DND-41 (cell line): ENCODE data around the gene THRA.

ENCODE experiments used
- CTCF ChIP-seq: IDR thresholded peaks from 2 replicates; pipeline ENCODE4 v1.5.1; 2012; ENCODE audit warnings: borderline replicate concordance, low read length, moderate library complexity, mild to moderate bottlenecking; ENCODE audit not compliant: poor library complexity, severe bottlenecking; ENCODE audit errors: extremely low read depth
- EZH2 ChIP-seq: IDR thresholded peaks from 3 replicates; pipeline ENCODE4 v1.6.1; 2012; ENCODE audit warnings: borderline replicate concordance, low read depth, mild to moderate bottlenecking, moderate library complexity, low read length, inconsistent platforms; ENCODE audit not compliant: severe bottlenecking

GRCh38 chr17:40074175-40074512 lies 11.4 kb downstream of the THRA start:
- TF ChIP-seq CTCF (no peak), EZH2 (no peak)
